GM19035 (cell line): ENCODE measurements around the gene VTN.
A peak's percentile ranks its signal among the peaks of the same experiment; 100 is the strongest.
"Not testable (repeated sequence)": the region's sequence is repeated elsewhere in the genome, so short reads cannot be mapped to it uniquely, and the experiment has no call there.

Experiments
- ATAC-seq: cut with Tn5 transposase; IDR thresholded peaks from one replicate; pipeline ENCODE4 v1.9.1; 2021; ENCODE audit not compliant: unreplicated experiment

VTN gene

DNA sequence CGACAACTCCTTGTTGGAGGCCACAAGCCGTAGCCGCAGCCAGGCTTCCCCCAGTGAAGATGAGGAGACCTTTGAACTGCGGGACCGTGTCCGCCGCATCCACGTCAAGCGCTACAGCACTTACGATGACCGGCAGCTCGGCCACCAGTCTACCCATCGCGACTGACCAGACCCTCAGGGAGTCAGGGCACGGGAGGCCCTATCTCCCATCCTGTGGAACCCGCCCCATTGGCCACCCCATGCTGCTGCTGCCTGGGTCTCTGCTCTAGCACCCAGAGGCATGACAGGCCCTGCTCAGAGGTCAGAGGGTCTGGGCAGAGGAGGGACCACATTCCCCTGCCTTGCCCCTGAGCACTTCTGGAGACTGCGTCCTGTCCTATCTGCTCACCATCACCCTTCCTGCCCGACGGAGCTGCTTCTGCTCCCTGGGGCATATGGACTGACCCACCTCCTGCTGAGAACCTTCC lies 25.6 kb downstream of the VTN start:
- ATAC-seq, result no peak

GRCh38 chr17:28344011-28344410 lies 26.1 kb downstream of the VTN start:
- no peak for ATAC-seq

DNA sequence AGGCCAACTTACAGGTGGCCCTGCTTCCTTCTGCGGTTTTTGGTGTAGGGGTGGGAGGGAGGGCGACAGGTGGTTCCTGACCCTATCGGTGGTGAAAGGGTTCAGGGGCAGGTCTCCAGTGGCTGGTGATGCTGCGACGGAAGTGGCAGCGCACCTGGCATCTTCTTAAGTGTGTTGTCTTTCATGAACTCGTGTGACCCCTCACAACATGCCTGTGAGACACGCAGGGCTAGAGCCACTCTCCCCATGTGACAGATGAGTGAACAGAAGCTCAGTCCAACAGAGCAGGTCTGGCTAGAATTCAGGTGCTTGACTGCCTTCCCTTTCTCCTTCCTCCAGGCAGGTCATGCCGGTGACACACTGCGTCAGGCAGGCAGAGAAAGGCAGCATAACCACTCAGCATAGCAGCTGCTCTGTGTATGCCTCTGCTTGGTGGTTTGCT lies 26.6 kb downstream of the VTN start:
- no peak for ATAC-seq

GRCh38 chr17:28342313-28342712 lies 27.8 kb downstream of the VTN start:
- ATAC-seq, result no peak

DNA sequence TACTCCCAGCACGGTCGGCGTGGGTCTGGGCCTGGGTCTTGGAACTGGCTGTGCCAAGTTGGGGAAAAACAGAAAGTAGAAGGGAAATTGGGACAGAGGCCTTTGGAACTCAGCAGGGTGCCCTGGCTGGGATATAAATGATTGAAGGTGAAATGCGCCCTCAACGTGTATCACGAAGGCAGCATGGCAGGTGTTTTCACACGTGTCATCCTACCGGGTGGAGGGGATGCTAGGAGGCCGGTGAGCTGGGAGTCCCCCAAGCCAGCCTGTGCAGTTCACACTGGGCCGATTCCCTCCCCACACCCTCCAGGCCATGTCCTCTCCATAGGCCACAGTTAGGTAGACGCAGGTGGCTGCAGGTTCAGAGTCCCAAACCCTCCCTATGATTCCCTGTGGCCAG lies 28.6 kb downstream of the VTN start:
- no peak for ATAC-seq

DNA sequence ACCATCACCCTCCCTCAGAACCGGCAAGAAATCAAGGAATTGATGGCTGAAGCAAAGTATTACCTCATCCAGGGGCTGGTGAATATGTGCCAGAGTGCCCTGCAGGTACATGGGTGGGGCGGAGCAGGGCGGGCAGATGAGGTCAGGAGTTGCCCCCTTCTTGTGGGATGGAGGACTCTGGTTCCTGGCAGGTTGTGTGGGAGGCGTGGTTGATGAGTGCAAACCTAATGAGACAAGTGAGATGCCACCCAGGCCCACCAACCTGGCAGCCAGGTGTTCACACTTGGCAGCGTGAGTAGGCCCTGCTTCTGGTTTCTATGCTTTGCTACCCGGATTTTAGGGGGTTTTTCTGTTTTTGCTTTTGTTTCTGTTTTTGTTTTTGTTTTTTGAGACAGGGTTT lies 29.7 kb downstream of the VTN start:
- ATAC-seq, result no peak

DNA sequence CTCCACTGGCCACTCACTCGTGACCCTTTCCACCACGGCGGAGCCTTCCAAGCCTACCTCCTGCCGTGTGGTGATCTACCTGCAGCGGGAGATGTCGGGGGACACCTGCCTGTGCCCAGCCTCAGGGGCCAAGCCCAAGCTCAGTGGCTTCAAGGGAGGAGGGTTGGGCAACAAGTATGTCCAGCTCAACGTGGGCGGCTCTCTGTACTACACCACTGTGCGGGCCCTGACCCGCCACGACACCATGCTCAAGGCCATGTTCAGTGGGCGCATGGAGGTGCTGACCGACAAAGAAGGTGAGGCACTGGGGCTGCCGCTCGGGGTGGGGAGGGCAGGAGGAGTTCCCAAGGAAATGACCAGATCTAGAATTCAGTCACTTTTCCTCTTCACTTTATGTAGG lies 30.7 kb downstream of the VTN start:
- ATAC-seq, result no peak

- ATAC-seq, result not testable (repeated sequence)
Measured at GRCh38 chr17:28338769-28339212, 31.3 kb downstream of the VTN start.

GRCh38 chr17:28338056-28338768 lies 31.9 kb downstream of the VTN start:
- ATAC-seq, result no peak

GRCh38 chr17:28335959-28336871 lies 33.9 kb downstream of the VTN start:
- ATAC-seq, result peak; percentile 7

GRCh38 chr17:28335201-28335958 lies 34.7 kb downstream of the VTN start, which contains the start of the genes IFT20 and TNFAIP1:
TSS of gene IFT20 (minus strand) at chr17:28335472. CDS start at chr17:28331985, 3,487 bp downstream.
TSS of gene TNFAIP1 (plus strand) at chr17:28335761. CDS start at chr17:28339522, 3,761 bp downstream.
- ATAC-seq, result peak; percentile 95

DNA sequence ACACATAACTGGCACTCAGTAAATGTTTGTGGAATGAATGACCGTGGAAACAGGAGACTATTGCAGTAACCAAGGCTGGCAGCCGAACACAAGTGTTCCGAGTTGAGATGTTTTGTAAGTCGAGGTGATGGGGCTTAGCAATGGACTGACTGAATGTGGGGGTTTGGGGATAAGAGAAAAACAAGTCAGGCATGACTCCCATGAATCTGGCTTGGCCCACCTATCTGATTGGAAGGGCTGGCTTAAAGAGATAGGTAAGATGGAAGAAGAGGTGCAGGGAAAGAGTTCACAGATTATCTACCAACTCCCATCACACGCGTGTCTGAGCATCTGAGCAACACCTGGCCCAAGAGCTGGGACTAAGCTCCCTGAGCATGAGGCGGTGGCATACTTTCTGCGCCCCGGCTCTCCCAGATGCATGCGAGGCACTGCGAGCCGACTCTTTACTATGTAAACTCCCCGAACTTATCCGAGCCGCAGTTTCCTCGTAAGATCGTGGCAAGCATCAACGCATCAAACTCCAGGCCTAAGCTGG lies 35.4 kb downstream of the VTN start:
- ATAC-seq, result no peak

GRCh38 chr17:28334171-28334570 lies 35.9 kb downstream of the VTN start:
- no peak for ATAC-seq

- ATAC-seq, result no peak
Measured at GRCh38 chr17:28333083-28333746, 36.9 kb downstream of the VTN start.

DNA sequence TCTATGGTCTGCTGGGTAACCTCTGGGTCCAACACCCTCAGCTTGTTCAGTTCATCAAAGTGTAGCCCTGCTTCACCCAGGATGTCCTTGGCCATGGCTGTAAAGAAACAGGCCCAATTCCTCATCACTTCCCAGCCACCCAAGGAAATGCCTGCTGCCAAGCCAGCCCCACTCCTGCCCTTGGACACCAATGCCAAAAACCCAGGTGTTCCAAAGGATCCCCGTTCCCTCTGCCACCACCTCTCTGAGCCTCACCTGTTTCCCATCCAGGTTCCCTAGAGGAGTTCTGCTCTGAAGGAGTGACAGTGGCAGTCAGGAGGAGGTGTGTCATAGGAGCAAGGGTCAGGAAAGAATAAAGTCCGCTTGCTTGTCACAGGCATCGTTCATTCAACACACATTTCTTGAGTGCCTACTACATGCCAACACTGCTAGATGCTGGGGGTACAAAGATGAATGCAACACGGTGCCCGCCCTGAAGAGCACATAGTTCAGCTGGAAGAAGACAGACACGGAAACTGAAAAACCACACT lies 38.2 kb downstream of the VTN start:
- ATAC-seq, result no peak

GRCh38 chr17:28330671-28331070 lies 39.4 kb downstream of the VTN start:
- ATAC-seq, result no peak

- no peak for ATAC-seq
Measured at GRCh38 chr17:28328325-28328724, 41.8 kb downstream of the VTN start.

DNA sequence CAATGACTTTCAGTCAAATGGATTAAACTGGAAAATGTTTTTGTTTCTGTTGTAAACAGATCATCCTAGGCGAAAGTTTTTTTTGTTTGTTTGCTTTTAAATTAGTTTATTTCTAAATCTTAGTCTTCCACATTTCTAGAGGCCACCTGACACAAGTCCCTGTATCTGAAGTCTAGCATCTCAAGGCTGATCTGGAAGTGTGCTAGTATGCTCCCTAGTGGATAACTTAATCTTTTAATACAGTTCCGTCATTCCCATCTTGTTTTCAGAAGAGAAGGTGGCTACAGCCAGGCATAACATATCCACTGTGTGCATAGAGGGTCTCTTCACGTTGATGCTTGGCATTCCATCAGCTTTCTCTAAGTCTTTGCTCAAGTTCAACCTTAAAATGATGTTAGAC lies 42.4 kb downstream of the VTN start:
- no peak for ATAC-seq

DNA sequence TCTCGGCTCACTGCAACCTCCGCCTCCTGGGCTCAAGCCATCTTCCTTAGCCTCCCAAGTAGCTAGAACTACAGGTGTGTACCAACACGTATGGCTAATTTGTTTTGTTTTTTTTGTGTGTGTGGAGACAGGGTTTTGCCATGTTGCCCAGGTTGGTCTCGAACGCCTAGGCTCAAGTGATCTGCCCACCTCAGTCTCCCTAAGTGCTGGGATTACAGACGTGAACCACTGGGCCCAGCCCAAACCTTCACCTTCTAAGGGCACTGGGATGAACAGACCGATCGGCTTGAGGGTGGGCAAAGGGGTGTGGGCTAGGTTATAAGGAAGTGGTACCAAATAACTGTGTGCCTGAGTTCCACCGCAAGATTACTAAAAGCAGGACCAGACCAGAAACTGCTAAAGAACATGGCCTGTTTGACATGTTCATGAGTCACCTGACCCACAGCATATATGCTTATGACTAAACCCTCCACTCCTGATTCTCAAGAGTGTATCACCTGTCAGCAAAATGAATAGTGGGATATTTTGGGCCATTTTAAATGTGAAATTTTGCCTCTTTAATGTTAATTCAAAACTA lies 43.0 kb downstream of the VTN start:
- peak; percentile 58 for ATAC-seq

GRCh38 chr17:28326114-28326513 lies 44.0 kb downstream of the VTN start:
- no peak for ATAC-seq
